HG02970 (cell line): ENCODE data around the gene KPNA6.
"Not testable (repeated sequence)": the region's sequence is repeated elsewhere in the genome, so short reads cannot be mapped to it uniquely, and the experiment has no call there.

Experiments used
- ATAC-seq: cut with Tn5 transposase; IDR thresholded peaks from one replicate; pipeline ENCODE4 v1.9.1; 2021; ENCODE audit warnings: mild to moderate bottlenecking, moderate library complexity, moderate number of reproducible peaks; ENCODE audit not compliant: unreplicated experiment, low FRiP score

Gene KPNA6

DNA sequence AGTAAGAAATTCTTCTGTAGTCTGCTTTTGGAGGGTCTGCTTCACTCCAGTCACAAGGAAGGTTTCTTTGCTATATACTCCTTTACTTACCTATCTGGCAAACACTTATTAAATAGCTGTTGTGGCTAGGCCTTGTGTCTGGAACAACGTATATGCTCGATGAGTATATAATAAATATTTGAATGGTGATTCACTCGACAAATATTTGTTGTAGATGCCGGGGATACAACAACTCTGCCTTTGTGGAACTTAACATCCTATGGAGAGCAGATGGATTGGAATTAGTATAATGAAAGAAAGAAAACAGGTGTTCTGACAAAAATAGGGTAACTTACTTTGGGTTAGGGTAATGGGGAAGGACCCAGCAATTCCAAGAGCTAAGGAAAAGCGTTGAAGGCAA lies 31.1 kb downstream of the KPNA6 start:
- ATAC-seq = no peak

GRCh38 chr1:32142446-32143301 lies 34.8 kb downstream of the KPNA6 start:
- no peak for ATAC-seq

- not testable (repeated sequence) for ATAC-seq
Measured at GRCh38 chr1:32143302-32143695, 35.4 kb downstream of the KPNA6 start.

GRCh38 chr1:32144033-32144432 lies 36.2 kb downstream of the KPNA6 start:
- ATAC-seq = no peak

GRCh38 chr1:32147799-32148198 lies 39.9 kb downstream of the KPNA6 start:
- ATAC-seq = not testable (repeated sequence)

GRCh38 chr1:32150847-32151246 lies 43.0 kb downstream of the KPNA6 start:
- ATAC-seq = no peak

GRCh38 chr1:32151319-32151787 lies 43.5 kb downstream of the KPNA6 start:
- no peak for ATAC-seq

DNA sequence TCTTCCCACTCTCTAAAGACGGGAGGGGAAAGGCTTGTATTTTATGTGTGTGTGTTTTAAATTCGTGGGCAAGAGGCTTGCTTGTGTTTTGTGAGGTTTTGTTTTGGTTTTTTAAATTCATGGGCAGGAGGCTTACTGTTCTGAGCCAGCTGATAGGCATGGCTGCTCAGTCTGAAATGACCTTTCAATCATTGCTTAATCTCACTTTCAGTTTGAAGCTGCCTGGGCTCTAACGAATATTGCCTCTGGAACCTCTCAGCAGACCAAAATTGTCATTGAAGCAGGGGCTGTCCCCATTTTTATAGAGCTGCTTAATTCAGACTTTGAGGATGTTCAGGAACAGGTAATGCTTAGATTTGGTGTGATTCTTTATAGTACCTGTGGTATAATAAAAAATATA lies 51.3 kb downstream of the KPNA6 start:
- ATAC-seq = no peak

DNA sequence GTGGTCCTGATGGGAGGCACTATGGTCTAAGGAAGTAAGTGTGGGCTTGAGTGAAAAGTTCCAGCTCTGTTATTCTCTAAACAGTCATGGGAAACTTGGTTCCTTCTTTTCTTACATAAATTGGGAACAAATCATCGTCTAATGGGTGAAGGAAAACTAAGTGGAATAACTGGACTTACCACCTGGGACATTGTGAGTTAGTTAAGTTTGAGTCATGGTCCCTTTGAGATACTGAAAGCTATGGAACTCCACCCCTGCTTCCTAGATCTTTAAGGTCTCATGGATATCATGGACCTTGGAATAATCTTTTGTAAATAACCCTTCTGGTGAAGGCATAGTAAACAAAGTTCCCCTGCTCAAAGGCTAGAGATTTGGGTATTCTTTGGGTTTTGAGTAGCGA lies 55.5 kb downstream of the KPNA6 start:
- no peak for ATAC-seq

- ATAC-seq = not testable (repeated sequence)
Measured at GRCh38 chr1:32165633-32166032, 57.8 kb downstream of the KPNA6 start.

DNA sequence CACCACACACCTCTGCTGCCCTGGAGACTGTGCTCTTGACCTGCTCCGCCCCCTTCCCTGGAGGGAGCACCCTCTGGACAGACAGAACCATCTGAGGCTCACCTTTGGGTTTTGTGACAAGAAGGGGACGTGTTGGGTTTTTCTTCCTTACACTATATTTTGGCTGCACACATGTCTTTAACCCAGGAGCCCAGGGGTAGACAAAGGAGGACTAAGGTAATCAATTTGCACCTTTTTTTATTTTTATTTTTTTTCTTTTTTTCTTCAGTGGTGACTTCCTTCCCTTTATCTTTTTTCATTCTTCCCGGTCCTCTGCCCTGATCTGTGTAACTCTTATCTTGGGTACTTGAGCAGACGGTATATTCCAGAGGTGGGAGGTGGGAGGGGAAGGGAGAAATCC lies 63.1 kb downstream of the KPNA6 start:
- no peak for ATAC-seq

- no peak for ATAC-seq
Measured at GRCh38 chr1:32172621-32173245, 64.9 kb downstream of the KPNA6 start.

- no peak for ATAC-seq
Measured at GRCh38 chr1:32178380-32179192, 70.7 kb downstream of the KPNA6 start.

GRCh38 chr1:32179193-32179442 lies 71.3 kb downstream of the KPNA6 start:
- ATAC-seq = no peak

GRCh38 chr1:32179443-32180185 lies 71.8 kb downstream of the KPNA6 start, which contains the start of gene TXLNA:
TSS of gene TXLNA (plus strand) at chr1:32179675. CDS start at chr1:32180346, 671 bp downstream.
- ATAC-seq = peak; percentile 76

DNA sequence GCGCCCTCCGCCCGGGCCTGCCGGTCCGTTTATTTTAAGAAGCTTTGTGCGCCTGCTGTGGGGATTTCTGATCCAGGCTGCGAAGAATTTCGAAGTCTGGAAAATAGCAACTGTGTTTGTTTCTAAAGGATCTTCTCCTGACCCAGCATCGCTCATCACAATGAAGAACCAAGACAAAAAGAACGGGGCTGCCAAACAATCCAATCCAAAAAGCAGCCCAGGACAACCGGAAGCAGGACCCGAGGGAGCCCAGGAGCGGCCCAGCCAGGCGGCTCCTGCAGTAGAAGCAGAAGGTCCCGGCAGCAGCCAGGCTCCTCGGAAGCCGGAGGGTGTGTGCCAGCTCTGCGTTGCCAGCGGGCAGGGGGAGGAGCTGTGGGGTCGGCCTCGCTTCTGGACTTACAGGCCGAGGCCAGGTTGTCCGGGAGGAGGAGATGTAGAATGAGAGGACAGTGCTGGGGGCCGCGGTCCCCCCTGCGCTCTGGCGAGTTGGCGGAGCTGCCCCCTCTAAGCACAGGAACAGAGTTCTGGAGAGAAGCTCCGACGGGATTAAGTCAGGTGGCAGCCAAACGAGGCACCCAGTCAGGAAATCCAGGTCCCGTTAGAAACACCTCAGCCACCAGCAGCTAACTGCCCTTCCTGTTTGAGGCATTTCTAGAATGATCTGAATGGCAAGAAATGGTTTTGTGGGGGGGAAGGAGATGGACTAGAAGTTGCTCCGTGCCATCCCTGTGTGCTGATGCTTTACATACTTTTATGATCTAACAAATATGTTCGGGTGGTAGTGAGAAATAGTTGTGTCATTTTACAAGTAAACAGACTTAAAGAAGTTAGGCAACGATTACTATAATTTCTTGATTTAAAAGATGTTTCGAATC lies 72.6 kb downstream of the KPNA6 start:
- no peak for ATAC-seq

- no peak for ATAC-seq
Measured at GRCh38 chr1:32181065-32181464, 73.2 kb downstream of the KPNA6 start.

GRCh38 chr1:32181563-32181962 lies 73.7 kb downstream of the KPNA6 start:
- no peak for ATAC-seq

DNA sequence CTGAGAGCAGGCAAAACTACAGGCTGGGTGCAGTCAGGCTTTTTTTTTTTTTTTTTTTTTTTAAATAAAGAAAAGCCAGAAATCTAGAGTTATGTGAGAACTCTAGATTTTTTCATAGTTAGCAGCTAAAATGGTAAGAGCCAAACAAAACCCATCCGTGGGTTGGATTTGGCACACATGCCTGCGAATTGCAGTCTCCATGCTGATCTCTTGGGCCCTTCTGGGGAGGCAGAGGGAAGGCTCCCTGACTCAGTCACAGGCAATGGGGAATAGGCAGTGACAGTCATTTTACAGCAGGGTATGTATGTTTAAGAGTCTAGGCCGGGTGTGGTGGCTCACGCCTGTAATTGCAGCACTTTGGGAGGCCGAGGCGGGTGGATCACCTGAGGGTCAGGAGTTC lies 74.2 kb downstream of the KPNA6 start:
- no peak for ATAC-seq

DNA sequence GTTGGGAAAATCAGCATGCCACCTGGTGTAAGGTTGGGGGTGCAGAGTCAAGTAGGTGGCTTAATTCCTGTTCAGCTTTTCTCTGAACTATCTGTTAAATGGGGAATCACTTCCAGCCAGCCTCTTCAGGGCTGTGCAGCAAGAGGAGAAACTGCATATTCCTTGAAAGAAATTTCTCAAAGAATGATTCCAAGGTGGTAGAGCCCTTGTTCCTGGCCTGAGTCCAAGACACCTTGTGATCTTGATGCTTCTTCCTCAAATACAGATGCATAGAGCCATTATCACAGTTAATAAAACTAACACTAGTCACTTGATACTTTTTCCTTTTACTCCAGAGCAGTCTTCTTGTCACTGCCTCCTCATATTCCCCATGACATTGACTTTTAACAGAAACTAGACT lies 76.8 kb downstream of the KPNA6 start:
- ATAC-seq = no peak
